HG02642 (cell line): Measurements from ENCODE around the gene SOX13.

ENCODE experiments used
- ATAC-seq: cut with Tn5 transposase; IDR thresholded peaks from one replicate; pipeline ENCODE4 v1.9.1; 2021; ENCODE audit warnings: mild to moderate bottlenecking; ENCODE audit not compliant: unreplicated experiment, poor library complexity

The SOX13 gene

DNA sequence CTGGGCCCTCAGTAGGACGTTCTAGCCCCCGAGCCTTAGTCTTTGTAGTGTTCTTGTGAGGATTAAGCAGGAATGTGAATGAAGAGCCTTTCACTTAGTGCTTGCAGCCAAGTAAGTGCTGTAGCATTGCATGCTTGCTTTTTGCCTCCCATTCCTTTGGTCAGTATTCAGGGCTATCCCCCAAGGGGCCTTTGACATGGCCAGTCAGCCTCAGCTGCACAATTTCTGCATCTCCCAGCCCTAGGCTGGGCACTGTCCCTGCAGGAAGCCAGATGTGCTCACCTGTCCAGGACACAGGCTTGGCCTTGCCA lies 30.5 kb downstream of the SOX13 start:
- ATAC-seq: no peak

DNA sequence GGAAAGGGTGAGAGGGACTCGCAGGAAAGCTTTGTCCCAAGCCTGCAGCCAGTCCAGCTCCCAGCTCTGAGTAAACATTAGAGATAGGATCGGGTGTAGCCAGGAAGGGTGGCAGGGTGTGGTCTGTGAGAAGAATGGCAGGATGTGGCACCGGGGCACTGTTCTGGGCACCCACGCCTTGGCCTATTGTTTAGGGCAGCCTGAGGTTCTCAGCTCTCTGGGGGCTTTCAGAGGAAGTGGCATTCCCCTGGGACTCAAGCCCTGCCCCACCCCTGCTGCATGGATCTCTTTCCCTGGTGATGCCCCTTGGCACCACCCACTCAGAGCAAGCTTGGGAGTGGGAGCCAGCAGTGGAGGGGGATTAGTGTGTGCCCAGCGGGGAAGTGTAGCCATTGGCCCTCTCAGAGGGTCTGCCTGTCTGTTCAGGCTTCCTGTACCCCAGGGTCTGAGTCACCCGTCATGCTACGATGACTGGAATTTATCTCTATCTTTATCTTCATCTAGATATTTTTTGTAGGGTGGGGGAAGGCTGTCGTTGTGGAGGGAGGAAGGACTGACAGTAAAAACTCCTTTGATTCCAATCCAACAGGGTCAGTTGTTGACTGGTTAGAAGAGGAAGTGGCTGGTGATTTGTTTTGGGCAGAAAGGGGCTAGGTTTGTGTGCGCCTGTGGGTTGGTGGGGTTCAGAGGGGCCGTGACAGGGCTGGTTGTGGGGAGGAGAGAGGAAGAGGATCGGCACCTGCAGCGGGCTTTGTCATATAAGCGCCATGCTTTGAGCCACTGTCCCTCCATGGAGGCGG lies 31.6 kb downstream of the SOX13 start:
- ATAC-seq: no peak

DNA sequence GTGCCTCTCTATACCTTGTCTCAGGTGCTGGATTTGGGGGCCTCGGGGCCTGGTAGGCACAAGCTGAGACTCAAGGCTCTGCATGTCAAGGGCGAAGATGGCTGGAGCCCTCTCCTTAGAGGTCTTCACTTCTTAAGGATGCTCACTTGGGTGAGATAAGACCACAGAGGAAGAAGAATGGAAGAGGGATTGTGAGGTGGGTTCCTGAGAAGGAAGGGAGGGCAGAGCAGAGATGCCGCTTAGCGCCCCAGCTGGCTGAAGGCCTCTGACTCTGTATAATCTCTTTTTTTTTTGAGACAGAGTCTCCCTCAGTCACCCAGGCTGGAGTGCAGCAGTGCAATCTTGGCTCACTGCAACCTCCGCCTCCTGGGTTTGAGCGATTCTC lies 32.2 kb downstream of the SOX13 start:
- no peak for ATAC-seq

DNA sequence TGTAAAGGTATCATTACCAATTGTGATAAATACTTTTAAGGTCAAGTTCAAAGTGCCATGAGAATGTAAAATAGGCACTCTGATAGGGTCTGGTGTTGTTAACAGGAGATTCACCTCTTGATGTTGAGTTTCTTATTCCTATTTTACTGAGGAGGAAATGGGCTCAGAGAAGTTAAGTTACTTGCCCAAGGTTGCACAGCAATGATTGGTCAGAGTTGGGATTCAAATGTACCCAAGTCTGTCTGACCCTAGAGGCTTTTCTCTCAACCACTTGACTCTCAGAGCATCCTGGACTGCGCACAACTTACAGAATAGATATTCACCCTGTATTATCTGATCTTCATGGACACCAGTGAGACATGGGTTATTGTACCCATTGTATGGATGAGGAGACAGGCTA lies 33.9 kb downstream of the SOX13 start:
- no peak for ATAC-seq

DNA sequence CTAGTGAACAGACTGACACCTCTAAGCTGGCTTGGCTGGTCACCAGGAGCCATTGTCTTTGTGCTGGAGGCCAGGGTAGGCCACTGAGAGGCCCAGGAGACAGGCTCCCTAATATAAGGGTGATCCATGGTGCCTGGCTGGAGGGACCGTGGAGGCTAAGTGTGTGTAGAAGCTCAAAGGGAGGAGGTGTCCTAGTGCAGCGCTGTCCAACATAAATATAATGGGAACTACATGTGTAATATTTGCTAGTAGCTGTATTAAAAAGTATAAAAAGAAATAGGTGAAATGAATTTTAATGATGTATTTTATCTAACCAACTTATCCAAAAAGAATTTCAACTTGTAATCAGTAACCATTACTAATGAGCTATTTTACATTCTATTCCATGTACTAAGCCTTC lies 35.0 kb downstream of the SOX13 start:
- no peak for ATAC-seq

DNA sequence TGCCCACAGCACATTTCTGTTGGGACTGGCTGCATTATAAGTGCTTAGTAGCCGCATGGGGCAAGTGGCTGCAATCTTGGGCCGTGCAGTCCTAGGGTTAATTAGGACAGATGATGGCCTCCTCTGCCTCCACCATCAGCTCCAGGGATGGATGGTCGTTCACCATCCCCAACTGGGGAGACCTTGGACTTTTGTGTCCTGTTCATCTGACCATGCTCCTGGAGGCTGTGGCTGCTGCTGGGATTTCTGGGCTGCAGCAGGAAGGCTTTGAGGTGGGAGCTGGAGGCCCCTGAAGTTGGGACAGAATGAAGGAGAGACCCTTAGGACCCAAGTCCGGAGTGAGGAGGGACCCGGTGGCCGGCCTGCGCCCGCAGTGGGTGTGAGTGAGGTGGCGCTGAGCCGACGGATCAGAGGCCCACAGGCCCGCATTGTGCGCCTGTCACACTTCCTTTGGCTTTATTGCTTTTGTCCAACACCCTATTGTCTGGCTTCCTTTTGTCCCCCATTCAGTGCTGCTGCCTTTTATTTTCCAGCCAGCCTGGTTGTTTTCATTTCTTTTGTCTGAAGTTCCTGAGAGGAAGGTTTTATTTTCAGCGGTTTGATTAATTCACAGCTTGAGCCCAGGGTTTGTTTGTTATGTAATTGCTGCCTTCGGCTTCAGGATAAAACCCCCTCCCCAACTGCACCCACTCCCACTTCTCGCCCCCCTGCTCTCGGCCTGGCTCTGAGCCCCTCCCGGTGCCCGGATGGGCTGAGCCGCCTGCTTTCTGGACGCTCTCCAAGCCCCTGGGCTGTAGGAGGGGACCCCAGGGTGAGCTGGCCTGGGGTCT lies 35.6 kb downstream of the SOX13 start:
- ATAC-seq: no peak

DNA sequence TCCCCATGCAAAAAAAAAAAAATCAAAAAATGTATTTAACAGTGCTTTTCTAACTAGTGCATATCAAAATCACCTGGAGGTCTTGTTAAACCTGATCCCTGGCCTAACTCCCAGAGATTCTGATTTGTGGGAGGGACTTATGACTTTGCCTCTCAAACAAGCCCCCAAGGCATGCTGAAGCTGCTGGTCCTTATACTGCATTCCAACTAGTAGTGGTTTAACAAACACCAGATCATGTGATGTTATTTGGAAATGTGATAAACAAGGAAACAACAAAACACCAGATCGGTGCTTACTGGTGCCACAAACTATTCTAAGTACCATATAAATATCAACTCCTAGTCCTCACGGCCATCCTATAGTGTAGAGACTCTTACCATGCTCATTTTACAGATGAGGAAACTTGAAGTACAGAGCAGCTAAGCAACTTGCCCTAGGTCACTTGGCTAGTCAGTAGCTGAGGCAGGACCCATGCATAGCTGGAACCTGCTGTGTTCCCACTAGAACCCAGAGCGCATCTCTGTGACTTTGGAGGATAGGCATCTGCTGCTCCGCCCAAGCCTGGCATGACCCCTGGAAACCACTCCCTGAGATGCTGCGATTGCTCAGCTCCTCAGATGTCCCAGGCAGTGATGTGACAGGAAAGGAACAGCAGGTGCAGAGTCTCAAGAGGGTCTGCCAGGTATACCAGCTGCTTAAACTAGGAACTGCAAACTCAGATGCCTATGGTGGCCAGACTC lies 38.1 kb downstream of the SOX13 start:
- ATAC-seq: no peak

DNA sequence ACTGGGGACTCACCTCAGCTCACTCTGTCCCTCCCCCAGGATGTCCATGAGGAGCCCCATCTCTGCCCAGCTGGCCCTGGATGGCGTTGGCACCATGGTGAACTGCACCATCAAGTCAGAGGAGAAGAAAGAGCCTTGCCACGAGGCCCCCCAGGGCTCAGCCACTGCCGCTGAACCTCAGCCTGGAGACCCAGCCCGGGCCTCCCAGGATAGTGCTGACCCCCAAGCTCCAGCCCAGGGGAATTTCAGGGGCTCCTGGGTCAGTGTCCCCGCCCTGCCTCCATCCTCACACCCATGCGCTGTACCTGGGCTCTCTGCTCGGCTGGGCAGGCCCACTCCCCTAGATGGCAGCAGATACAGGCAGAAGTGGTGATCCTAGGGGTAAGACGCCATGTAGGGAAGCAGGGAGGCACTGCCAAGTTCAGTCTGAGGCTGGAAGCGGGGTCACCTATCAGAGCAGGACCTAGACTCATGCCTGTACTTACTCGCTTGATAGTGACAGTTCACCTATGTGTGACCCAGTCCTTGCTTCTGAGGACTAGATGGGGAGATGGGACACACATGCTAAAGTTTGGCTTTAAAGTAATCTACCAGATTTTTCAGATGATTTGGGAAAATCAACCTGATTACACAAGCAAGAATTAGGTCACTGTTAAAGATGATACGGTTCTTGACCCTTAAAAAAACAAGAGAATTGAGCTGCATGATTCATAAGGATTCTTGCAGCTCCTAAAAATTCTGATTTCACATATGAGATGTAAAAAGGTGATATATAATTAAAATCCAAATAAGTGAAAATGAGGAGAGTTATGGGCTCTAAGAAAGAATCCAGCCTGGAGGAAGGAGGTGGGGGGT lies 40.2 kb downstream of the SOX13 start:
- no peak for ATAC-seq

DNA sequence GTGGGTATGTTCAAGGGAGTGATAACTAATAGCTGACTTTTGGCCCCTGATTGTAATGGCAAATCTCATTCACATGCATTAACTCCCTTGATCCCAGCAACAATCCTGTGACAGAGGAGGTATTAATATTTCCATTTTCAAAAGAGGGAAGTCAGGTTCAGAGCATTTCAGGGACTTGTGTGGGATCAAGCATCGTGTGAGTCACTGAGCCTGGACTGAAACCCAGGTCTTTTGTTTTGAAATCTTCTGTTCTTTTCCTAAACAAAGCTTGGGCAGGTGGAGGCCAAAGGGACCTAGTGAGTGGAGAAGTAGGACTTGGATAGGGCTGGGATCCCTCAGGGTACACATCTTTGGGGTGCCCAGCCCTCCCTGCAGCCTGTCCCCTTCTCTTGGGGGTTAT lies 41.0 kb downstream of the SOX13 start:
- no peak for ATAC-seq

DNA sequence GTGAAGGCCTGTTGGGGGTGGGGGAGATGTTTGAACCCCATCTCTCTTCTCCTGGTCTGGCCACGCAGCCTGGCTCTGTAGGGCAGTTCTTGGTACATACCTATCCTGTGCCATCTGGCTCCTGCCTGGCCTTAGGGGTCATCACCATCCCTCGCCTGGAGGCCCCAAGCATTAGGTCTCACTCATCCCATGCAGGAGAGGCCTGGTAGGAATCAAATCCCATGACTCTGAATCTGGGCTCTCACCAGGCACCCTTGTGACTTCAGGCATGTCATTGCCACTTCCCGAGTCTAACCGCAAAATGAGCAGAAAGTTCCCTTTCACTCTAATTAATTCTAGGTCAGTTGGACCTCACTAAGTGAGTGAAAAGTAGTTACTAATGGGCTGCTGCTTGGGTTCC lies 41.7 kb downstream of the SOX13 start:
- no peak for ATAC-seq

DNA sequence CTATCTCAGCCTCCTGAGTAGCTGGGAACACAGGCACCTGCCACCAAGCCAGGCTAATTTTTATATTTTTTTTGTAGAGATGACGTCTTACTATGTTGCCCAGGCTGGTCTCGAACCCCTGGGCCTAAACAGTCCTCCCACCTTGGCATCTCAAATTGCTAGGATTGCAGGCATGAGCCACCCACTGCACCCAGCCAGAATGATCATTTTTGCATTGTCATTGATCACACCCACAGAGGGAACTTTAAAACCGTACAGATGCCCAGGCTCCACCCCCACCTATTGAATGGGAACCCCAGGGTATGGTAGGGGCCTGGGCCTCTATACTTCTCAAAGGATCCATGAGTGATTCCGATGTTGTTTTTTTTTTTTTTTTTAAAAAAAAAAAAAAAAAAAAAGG lies 42.2 kb downstream of the SOX13 start:
- no peak for ATAC-seq

DNA sequence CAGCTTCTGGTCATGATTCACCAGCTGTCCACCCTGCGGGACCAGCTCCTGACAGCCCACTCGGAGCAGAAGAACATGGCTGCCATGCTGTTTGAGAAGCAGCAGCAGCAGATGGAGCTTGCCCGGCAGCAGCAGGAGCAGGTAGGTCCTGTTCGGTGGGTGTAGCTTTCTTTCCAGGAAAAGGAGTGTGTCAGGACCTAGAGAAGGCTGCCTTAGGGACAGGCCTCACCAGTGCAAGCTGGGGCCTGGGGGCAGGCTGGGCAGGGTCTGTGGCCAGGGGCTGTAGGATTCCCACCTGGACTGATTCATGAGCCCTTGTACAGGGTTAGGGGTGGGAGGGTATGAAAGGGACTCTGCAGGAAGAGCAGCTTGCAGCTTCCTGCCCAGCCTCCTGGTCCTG lies 43.6 kb downstream of the SOX13 start:
- ATAC-seq: no peak

DNA sequence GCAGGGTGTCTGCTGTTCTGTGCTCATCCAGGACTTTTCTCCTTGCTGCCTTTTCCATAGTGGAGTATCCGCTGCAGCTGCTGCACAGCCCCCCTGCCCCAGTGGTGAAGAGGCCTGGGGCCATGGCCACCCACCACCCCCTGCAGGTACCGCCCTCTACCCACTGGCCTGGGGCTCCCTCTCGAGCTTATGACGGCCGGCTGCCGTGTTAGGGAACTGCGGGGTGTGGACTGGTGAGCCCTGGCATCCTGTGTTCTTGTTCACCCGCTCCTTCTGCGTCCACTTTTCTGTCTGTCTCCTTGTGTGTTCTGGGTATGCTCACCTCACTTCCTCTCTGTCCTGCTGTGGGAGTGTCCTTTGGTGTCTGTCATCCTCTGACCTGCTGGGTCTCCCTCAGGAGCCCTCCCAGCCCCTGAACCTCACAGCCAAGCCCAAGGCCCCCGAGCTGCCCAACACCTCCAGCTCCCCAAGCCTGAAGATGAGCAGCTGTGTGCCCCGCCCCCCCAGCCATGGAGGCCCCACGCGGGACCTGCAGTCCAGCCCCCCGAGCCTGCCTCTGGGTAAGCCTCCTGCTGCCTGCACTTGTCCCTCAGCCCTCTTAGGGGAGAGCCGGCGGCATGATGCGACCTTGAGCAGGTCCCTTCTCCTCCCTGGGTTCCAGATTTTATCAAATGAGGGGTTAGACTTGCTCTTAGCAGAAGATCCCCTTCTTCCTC lies 49.1 kb downstream of the SOX13 start:
- no peak for ATAC-seq

DNA sequence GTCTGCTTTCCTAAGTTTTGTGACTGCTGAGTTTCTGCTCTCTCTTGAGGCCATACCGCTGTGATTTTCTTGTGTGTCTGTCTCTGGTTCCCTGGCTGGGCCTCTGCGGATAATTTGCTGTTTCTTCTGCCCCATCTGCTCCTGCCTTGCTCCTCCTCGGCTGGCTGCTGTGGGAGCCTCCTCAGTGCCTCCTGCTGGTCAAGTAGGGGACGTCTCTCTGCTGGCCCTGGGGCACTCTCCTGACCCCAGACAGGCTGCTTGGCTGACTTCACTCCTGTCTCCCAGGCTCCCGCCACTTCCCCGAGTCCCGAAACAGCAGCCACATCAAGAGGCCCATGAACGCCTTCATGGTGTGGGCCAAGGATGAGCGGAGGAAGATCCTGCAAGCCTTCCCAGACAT lies 50.5 kb downstream of the SOX13 start:
- no peak for ATAC-seq

DNA sequence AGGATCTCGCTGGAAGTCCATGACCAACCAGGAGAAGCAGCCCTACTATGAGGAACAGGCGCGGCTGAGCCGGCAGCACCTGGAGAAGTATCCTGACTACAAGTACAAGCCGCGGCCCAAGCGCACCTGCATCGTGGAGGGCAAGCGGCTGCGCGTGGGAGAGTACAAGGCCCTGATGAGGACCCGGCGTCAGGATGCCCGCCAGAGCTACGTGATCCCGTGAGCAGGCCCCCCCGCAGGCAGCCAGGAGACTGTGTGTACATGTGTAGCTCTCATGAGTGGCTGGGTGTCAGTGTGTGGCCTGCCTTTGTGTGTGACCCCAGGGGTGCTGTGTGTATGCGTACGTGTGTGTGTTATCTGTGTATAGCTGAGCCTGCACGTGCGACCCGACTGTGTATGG lies 51.7 kb downstream of the SOX13 start:
- no peak for ATAC-seq

DNA sequence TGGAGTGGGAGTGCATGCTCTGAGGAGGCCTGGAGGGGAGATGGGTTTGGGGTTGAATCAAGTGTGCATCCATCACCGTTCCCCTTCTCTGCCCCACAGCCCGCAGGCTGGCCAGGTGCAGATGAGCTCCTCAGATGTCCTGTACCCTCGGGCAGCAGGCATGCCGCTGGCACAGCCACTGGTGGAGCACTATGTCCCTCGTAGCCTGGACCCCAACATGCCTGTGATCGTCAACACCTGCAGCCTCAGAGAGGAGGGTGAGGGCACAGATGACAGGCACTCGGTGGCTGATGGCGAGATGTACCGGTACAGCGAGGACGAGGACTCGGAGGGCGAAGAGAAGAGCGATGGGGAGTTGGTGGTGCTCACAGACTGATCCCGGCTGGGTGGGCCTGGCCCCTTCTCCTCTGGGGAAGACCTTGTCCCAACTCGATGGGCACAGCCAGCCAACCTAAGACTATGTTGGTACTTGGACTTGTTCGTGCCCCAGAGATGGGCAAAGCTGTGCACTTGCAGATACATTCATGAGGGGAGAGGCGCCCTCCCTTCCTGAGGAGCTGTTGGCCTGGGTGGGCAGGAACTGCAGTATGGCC lies 52.9 kb downstream of the SOX13 start:
- no peak for ATAC-seq

DNA sequence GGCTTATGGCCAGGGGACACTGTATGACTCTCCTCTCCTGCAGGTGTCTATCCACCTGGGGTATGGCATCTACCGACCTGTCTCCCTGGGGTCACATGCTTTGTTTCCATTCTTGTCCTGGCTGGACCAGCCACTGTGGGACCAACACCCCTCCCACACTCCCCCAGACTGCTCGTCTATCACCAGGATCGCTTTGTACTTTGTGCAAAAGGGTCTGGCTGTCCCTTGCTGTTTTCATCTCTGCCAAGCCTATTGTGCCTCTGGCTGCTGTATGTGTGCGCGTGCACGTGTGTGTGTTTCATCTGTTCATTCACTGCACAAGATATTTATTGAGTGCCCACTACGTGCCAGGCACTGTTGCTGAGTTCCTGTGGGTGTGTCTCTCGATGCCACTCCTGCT lies 53.5 kb downstream of the SOX13 start:
- no peak for ATAC-seq

DNA sequence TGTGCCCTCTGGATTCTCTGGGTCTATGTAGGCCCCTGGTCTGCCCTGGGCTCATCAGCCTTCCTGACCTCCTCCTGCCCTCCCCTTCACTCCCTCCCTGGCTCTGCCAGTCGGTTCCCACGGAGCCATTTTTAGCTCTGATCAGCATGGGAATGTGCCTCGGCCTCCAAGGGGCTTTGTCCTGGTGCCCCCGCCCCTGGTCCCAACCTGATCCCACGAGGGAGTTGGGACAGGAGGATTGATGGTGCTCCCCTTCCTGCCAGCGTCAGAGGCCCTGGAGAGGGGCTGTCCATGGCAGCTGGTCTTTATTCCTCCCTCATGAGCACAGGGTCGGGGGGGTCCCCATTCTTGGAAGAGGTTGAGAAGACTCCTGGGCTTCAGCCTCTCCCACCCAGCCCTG lies 54.0 kb downstream of the SOX13 start:
- no peak for ATAC-seq

DNA sequence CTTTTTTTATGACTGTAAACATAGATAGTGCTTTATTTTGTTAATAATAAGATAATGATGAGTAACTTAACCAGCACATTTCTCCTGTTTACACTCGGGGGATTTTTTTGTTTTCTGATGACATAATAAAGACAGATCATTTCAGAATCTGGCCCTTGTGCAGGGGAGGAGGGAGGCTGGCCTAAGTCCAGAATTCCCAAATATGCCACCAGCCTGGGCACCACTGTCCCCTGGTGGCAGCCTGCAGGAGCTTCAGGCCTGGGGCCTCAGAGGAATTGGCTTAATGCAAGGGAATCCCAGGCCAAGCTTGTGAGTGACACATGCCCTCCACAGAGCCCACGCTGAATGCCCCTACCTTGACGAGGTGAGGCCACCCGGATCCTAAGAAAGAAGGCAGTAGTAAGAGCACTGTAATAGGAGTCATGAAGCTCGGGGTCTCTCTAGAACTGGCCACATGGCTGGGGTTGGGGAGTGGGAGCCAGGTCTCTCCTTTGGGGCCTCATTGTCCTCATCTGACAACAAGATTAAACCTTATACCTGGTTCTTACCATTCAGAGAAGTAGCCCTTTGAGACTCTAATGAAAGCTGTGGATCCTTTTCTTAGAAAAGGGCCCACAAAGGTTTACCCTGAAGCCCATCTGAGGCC lies 54.8 kb downstream of the SOX13 start:
- no peak for ATAC-seq
